Right forelimb (tissue), 1 donor: Measurements from ENCODE around the gene URM1.

Experiments
- DNase-seq: peaks from one replicate; pipeline ENCODE4 v3.0.0-alpha.2; 2018

The URM1 gene

GRCh38 chr9:128388150-128388549, 17.0 kb downstream of the URM1 start:
- DNase-seq = no peak

GRCh38 chr9:128389395-128390149, 18.4 kb downstream of the URM1 start:
- DNase-seq = no peak

- DNase-seq = no peak
Observed at GRCh38 chr9:128390150-128390812, 19.1 kb downstream of the URM1 start.

GRCh38 chr9:128390813-128391711, 19.9 kb downstream of the URM1 start:
- no peak for DNase-seq

- DNase-seq = no peak
Observed at GRCh38 chr9:128391956-128392301, 20.8 kb downstream of the URM1 start.

GRCh38 chr9:128392302-128393144, 21.3 kb downstream of the URM1 start:
- no peak for DNase-seq

- DNase-seq = no peak
Observed at GRCh38 chr9:128393145-128393775, 22.1 kb downstream of the URM1 start.

GRCh38 chr9:128393970-128394369, 22.8 kb downstream of the URM1 start:
- no peak for DNase-seq

GRCh38 chr9:128394379-128395168, 23.4 kb downstream of the URM1 start:
- no peak for DNase-seq

- no peak for DNase-seq
Observed at GRCh38 chr9:128396970-128397613, 25.9 kb downstream of the URM1 start.

- DNase-seq = no peak
Observed at GRCh38 chr9:128397831-128398230, 26.7 kb downstream of the URM1 start.

- DNase-seq = no peak
Observed at GRCh38 chr9:128399861-128400260, 28.7 kb downstream of the URM1 start.

- DNase-seq = no peak
Observed at GRCh38 chr9:128404560-128404959, 33.4 kb downstream of the URM1 start.

- peak; percentile 62 for DNase-seq
Observed at GRCh38 chr9:128405077-128405779, 34.1 kb downstream of the URM1 start.

GRCh38 chr9:128405780-128406171, 34.6 kb downstream of the URM1 start:
- no peak for DNase-seq

- DNase-seq = no peak
Observed at GRCh38 chr9:128406848-128407391, 35.7 kb downstream of the URM1 start.

GRCh38 chr9:128408963-128409431, 37.8 kb downstream of the URM1 start:
- DNase-seq = no peak

GRCh38 chr9:128409450-128409849, 38.3 kb downstream of the URM1 start:
- no peak for DNase-seq

GRCh38 chr9:128409978-128410377, 38.8 kb downstream of the URM1 start:
- DNase-seq = no peak
